GM19324 (cell line): ENCODE data around the gene DDC.
"Not testable (repeated sequence)": the region's sequence is repeated elsewhere in the genome, so short reads cannot be mapped to it uniquely, and the experiment has no call there.

Experiments used
- ATAC-seq: cut with Tn5 transposase; IDR thresholded peaks from one replicate; pipeline ENCODE4 v1.9.1; 2021; ENCODE audit warnings: mild to moderate bottlenecking, moderate library complexity; ENCODE audit not compliant: unreplicated experiment, low FRiP score

Gene DDC

DNA sequence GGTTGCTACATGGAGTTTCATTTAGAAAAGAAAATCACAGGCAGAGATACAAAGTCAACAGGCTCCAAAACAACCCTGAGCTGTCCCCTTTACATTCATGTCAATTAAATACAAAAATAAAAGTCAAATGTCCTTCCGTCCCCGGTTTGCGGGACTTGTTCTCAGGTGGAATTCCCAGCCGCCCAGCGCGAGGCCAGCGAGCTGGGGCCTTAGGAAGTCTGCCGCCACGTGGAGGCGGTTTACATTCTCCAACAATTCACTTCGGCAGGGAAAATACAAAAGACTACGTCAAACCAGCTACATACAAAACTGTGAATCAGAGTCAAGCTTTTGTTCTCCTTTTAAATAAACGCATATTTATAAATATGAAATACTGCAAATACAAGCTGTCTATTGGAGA lies 25.3 kb upstream of the DDC start:
- no peak for ATAC-seq

DNA sequence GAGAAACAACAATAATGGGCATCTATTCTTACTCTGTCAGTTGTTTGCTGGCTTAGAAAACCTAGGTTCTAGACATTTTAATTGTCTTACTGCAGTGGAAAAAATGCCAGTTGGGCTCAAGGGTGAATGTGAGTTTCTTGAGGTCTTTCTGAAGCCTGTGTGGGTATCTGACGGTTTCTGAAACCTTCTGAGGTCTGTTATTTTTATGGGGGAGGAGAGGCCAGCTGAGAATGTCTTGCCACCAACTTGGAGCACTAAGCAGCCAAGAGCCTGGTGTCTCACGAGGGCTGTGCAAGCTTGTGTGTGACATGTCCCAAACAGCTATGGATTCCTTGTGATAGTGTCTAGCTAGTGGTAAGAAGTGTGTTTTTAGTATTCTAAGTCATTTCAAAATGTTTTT lies 24.2 kb upstream of the DDC start:
- ATAC-seq = no peak

DNA sequence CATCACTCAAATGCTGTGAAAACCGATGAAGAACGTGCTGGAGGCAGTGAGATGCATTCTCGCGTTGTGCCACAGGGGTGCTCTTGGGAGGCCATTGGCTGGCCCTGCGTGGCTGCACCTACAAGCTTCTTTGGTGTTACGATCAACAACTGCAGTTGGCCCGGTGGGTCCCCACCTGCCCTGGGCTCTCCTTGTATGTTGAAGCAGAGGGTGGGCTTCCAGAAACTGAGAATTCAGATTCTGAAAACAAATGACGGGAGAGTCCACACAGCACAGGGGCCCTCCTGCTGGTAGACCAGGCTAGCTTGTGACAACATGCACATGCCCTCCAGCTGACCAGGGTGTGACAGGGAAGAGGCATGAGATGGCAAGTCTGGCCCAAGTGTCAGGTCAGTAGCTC lies 23.7 kb upstream of the DDC start:
- ATAC-seq = no peak

DNA sequence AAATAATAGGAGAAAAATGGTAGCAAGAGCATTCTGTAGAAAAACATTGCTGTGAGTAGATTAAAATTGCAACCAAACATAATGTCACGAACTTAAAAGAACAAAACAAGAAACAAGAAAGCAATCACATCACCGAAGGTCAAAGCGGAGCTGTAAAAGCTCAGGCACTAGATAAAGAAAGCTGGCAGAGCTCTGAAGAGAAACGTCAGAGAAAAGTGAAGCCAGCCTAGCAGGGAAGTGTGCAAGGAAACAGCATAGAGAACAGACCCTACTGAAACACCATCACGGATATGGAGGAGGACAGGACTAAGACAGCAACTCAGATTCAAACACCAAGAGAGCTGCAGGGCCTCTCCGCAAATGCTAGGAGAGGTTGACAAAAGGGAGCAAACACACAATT lies 22.5 kb upstream of the DDC start:
- ATAC-seq = no peak

DNA sequence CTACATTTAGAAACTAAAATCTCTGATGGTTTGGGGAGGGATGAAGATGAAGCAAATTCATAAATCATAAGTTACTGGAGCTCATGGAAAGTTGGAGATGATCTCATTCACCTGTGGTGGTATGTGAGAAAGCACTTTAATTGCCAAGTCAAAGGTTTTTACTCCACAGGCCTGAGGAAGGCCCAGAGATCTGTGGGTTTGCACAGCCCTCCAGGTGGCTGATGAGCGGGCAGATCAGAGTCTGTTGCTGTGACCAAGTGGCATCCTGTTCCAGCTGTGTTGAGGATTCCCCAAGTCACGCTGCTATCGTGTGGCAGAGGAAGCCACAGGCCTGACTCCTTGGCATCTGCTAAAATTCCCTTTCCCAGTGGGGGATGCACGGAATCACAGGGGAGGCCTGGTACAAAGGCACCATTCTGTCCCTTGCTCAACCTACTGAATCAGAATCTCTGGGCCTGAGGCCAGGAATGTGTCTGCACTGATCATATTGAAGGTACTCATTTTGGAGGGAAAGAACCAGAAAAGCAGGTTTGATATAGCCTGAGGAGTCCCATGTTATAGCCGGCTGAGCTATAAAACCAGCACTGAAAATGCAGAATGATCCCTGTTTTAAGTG lies 19.7 kb upstream of the DDC start:
- ATAC-seq = no peak

DNA sequence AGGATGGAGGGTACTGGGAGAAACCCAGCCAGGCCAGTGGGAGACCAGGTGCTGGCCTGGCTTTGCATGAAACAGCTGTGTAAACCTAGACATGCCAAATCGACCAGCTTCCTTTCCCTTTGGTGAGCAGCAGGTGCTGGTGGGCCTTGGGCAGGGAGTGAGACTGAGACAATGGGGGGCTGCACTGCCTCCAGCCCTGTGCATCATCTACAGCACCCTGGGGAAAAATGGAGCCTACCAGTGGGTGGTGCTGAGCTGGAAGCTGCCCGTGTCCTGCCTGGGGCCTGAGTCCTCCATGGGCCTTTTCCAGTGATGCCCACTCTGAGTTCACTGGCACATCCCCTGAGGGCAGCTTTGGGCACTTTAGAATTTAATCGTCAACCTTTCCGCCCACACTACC lies 19.2 kb upstream of the DDC start:
- ATAC-seq = no peak

DNA sequence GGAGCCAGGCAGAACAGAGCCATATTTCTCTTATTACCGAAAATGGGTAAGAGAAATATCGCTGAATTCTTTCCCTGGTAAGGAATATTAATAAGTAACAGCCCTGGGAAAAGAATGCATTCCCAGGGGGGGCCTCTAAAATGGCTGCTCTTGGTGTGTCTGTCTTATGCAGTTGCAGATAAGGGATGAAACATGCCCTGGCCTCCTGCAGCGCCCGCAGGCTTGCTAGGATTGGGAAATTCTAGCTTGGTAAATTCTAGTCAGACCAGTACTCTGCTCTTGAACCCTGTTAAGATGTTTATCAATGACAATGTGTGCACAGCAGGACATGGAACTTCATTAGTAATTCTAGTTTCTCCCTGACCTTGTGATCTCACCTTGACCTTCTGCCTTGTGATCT lies 18.1 kb upstream of the DDC start:
- not testable (repeated sequence) for ATAC-seq

DNA sequence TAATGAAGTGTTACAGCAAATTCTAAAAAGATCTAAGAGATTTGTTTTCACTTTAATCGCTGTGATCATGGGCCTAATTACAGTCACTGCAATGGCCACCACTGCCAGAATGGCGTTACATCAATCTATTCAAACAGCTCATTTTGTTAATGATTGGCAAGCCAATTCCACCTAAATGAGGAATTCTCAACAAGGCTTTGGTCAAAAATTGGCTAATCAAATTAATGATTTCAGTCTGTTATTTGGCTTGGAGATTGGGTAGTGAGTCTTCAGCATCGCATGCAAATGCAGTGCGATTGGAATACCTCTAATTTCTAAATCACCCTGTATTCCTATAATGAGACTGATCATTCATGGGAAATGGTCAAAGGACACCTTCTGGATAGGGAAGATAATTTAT lies 17.1 kb upstream of the DDC start:
- ATAC-seq = not testable (repeated sequence)

DNA sequence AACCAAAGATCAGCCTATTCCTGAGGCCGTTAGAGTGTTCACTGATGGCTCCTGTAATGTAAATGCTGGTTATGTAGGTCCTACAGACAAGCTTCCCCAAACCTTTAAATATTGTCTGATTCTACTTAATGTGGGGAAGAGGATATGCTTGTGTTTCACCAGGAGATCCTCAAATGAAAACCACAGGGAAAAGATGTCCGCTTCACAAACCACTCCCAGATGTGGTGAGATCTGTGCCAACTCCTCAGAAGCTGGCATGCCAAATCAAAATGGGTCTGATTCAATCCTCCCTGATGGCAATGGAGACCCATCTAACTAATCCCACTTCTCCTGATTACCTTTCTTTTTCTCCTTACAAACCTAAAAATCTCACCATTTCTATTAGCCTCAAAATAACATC lies 15.5 kb upstream of the DDC start:
- ATAC-seq = not testable (repeated sequence)

DNA sequence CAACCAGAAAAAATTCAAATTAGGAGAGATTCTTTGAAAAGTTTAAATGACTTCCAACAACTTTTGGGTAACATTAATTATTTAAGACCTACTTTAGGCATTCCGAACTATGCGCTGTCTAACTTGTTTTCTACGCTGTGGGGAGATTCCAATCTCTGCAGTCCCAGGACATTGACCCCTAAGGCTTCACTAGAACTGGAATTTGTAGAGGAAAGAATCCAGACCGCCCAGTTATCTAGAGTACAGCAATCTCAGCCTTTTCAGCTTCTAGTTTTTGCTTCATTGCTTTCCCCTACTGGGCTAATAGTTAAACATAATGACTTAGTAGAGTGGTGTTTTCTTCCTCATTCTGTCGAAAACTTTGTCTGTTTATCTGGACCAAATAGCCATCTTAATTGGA lies 14.9 kb upstream of the DDC start:
- no peak for ATAC-seq

DNA sequence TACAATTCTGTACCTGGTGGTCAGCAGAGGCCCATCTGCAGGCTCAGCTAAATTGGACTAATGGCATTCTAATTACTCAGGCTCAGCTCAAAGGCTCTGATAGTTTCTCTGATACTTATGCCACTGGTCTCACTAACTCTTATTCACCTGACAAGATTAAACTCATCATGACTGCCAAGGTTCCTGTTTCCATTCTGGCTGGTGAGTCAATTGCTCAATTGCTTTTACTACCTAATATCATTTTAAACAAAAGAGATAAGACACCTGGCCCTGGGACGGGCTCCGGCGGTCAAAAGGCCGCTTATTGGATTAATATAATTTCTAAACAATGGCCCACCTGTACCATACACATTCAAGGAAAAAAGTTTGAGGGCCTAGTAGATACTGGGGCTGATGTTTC lies 12.9 kb upstream of the DDC start:
- not testable (repeated sequence) for ATAC-seq

DNA sequence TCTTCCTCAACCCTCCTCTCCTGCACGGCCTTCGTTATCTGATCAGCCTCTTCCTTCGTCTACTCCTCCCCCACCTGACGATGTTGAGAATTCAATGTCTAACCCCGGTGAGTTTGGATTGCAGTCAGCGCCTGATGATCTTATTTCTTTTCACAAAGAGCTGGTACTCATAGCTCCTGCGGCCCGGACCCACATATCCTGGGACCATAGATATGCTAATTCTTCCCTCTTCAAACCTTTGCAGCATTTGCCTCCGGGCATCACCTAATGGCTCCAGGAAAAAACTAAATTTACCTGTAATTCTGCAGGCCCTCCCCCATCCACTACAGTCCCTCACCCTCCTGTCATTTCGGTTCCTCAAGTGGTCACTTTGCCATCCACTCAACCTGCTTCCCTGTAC lies 12.4 kb upstream of the DDC start:
- no peak for ATAC-seq

DNA sequence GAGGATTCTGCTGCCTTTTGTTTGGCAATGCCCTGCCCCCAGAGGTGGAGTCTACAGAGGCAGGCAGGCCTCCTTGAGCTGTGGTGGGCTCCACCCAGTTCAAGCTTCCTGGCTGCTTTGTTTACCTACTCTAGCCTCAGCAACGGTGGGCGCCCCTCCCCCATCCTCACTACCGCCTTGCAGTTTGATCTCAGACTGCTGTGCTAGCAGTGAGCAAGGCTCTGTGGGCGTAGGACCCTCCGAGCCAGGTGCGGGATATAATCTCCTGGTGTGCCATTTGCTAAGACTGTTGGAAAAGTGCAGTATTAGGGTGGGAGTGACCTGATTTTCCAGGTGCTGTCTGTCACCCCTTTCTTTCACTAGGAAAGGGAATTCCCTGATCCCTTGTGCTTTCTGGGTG lies 11.2 kb upstream of the DDC start:
- not testable (repeated sequence) for ATAC-seq

DNA sequence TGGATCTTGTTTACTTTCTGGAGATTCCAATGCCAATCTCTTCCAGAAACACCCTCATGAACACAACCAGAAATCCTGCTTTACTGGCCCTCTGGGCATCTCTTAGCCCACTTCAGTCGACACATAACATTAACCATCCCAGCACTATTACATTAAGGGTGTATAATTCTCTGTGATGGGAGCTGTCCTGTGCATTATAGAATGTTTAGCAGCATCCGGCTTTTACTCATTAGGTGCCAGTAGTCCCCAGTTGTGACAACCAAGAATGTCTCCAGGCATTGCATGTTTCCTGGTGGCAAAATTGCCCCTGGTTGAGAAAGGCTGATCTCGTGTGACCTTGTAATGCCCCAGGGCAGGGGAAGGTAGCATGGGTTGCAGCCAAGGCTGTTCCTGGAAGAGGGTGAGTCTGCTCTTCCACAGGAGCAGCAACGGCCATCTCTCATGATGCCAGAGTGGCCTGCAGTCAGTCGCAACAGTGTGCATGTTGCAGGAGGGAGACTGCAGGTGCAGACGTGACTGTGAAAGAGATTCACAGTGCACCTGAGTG lies 2.6 kb upstream of the DDC start:
- ATAC-seq = no peak

DNA sequence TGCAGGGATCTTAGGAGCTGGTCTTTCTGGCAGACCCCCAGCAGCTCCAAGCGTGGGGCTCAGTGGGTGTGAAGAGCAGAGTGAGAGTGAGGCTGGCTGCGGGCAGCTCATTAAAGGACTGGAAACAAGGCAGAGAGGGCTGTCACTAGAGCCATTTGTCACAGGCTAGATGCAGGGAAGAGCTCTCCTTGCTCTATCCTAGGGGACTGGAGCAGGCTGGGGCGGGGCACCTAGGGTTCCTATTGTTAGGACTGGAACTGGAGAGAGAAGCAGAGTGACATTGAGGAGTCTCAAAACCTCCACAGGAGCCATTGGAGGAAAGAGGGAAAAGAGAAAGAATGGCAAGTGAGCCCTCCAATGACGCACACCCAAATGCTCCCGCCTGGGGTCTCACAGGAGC lies 772 bp upstream of the DDC start:
- no peak for ATAC-seq

DNA sequence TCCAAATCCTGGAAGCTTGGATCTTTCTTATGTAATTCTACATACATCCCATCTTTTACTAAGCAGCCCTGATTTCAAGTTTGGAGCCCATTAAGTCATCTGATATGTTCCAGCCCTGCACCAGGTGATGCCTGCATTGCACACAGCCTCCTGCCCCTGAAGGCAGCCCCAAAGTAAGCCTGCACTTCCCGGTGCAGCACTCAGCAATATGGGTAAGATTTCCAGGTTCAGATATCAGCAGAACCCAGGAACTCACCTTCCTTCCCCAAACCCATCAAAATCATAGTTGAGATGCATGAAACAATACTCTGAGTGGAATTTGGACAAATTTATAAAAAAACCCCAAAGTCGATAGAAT lies 333 bp upstream of the DDC start:
- ATAC-seq = no peak

DNA sequence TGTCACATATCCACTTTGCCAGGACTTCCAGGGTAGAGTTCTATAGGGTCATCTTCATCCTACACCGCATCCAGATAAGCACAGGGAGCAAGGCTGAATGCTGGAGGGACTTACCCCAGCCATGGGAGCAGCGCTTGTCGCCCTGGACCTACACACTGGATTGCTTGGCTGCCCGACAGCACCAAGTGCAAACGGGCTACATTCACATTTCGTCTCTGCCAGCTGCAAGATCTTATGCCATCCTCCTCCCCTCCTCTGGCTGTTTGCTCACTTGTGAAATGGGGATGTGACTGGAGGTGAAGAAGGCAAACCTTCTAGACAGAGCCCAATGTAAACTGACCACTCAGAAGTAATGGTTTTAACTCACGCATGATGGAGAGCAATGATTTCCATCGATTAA lies 1.0 kb downstream of the DDC start:
- no peak for ATAC-seq

DNA sequence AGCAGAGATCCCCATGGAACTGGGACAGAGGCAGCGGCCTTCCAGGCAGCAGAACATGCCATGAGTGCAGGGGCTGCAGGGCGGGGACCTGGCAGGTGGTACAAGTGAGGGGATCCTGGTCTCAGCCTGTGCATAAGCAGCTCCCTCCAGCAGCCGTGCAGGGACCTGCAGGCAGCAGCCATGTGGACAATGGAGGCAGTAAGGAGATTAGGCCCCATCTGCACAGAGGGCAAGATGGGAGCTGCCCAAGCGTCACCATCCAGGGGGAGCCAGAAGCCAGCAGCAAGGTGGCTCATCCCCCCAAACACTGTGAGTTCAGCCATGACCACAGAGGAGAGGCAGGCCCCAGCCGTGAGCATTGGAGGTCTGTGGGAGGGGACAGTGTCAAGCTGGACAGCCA lies 3.1 kb downstream of the DDC start:
- ATAC-seq = no peak

DNA sequence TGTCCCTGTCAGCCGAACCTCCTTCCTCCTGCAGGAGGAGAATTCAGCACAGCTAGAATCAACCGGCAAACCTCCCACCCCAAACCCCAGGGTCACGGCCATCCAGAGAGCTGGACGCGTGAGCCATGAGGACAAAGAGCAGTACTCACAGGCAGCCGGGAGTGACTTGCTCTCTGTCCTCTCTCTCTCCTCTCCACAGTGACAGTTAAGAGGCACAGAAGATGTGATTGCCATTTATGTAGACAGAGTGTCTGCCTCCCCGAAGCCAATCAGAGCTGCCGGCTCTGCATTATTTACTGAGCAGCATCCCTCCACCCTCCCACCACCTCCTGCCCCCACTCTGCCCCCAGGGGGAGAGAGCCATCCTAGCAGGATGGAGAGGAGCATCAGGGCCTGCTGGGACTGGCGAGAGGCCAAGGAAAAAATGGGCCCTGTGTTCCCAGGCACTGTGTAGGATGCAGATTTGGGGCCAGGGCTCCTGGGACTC lies 4.3 kb downstream of the DDC start:
- ATAC-seq = no peak

DNA sequence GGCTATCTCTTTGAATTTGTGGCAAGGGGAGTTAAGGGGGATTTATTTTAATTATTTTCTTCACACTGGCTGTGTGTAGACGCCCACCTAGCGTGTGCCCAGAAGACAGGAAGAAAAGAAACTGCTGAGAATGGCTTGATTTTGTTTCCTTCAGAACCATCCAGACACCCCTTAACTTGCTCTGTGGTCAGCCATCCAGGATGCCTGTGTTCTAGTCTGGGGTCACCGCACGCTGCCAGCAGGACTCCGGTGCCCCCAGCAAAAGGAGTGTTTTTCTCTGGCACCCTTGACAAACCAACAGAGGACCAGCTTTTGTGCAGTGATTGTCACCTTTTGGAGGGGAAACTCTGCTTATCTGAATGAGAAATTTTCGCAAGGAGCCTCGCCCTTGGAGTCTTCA lies 5.3 kb downstream of the DDC start:
- no peak for ATAC-seq

DNA sequence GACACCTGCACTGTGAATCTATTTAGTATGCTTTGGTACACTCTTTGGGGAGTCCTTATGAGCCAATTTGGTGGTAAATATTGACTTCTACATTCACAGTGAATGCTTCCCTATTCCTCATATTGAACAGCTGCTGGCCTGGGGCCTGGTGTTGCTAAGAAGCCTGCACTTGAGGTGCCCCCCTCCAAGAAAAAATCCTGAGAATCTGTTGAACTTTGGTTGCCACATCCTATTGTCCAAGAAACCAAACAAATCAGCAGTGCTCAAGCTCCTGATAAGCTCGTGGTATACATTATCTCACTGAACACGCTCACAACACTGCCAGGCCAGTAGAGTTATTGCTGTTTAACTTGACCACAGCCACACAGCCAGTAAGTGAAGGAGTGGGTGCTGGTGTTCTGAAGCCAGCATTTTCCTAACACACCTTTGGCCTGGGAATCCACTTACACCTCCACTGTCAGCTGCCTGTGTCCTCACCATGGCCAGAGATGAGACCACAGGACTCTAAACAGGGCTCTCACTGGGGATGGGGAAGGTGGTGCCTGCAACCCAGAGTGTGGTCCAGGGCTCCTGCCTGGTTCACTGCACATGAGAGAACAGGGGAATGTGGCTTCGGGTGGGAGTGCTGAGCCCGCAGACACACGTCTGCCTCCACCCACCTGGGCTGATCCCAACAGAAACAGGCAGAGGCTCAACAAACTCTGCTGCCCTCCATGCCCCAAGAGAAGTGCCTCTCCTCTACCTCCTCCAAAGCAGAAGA lies 6.7 kb downstream of the DDC start:
- no peak for ATAC-seq

DNA sequence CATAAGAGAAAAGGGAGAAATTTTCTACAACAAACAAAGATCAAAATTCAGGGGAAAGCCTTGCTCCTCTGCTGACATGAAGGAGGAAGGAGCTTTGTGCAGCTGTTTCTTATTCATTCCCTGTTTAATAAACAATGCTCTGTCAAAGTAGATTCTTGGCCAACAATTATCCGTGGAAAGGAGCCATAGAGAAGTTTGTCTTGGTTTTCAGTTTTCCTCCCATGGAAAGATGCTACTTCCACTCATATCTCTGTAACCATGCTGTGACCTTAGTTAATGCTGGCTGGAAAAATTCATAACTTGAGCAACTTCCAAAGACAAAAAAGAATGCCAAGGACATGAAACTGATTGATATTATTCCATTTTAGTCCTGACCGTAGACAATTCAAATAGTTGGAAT lies 8.1 kb downstream of the DDC start:
- no peak for ATAC-seq
